Pons (tissue), 1 donor: ENCODE data around the gene ZNF646.

Experiments used
- DNase-seq: peaks from one replicate; pipeline ENCODE4 v3.0.0-alpha.2; 2016; ENCODE audit warnings: low spot score

The ZNF646 gene

GRCh38 chr16:31108035-31108793 lies 34.0 kb downstream of the ZNF646 start, which contains the start of gene BCKDK:
TSS of gene BCKDK (plus strand) at chr16:31108386. CDS start at chr16:31109224, 838 bp downstream.
- peak; percentile 62 for DNase-seq

- DNase-seq = no peak
These were observed 34.8 kb downstream of the ZNF646 start for GRCh38 chr16:31108794-31109558.

GRCh38 chr16:31109622-31110021 lies 35.4 kb downstream of the ZNF646 start:
- no peak for DNase-seq

- no peak for DNase-seq
These were observed 36.1 kb downstream of the ZNF646 start for GRCh38 chr16:31110106-31111034.

GRCh38 chr16:31111881-31112466 lies 37.8 kb downstream of the ZNF646 start:
- no peak for DNase-seq

- DNase-seq = no peak
These were observed 38.5 kb downstream of the ZNF646 start for GRCh38 chr16:31112711-31113110.

GRCh38 chr16:31113121-31114120 lies 39.2 kb downstream of the ZNF646 start:
- DNase-seq = peak; percentile 74

- DNase-seq = no peak
These were observed 40.2 kb downstream of the ZNF646 start for GRCh38 chr16:31114468-31114867.

GRCh38 chr16:31117384-31118222 lies 43.4 kb downstream of the ZNF646 start, which contains the start of gene KAT8:
TSS of gene KAT8 (plus strand) at chr16:31117664. CDS start at chr16:31117682, 18 bp downstream.
- DNase-seq = peak; percentile 96

- no peak for DNase-seq
These were observed 44.3 kb downstream of the ZNF646 start for GRCh38 chr16:31118223-31119155.

- no peak for DNase-seq
These were observed 45.9 kb downstream of the ZNF646 start for GRCh38 chr16:31120129-31120528.

- DNase-seq = no peak
These were observed 51.6 kb downstream of the ZNF646 start for GRCh38 chr16:31125844-31126243.

- DNase-seq = no peak
These were observed 53.0 kb downstream of the ZNF646 start for GRCh38 chr16:31127182-31127581.

- peak; percentile 67 for DNase-seq
These were observed 54.7 kb downstream of the ZNF646 start for GRCh38 chr16:31128711-31129567.

GRCh38 chr16:31129568-31130335 lies 55.5 kb downstream of the ZNF646 start:
- DNase-seq = peak; percentile 37

- DNase-seq = no peak
These were observed 56.2 kb downstream of the ZNF646 start for GRCh38 chr16:31130336-31130891.
